Smooth muscle cell (in vitro differentiated cells): ENCODE measurements around the gene TDRKH. TPM values are rescaled to one million over a fixed set of nuclear protein-coding genes. Genes with fewer than 3 reads are reported as not detected.
"Not testable (repeated sequence)": the region's sequence is repeated elsewhere in the genome, so short reads cannot be mapped to it uniquely, and the experiment has no call there.

Experiments
- DNase-seq: peaks from one replicate; lab custom pipeline; 2025; ENCODE audit not compliant: unreplicated experiment; lab: John Stamatoyannopoulos, UW
- H2AFZ ChIP-seq: fragments of 200-600 bp; sonication (generic); 2 replicates; pipeline ENCODE4 v1.6.0; 2016; ENCODE audit warnings: antibody characterized with exemption, low read depth, mild to moderate bottlenecking
- H3F3A ChIP-seq: fragments of 200-600 bp; sonication (generic); 2 replicates; pipeline ENCODE4 v1.6.0; 2017; ENCODE audit warnings: antibody characterized with exemption, low read depth
- H3K27ac ChIP-seq: fragments of 200-600 bp; sonication (generic); 2 replicates; pipeline ENCODE4 v1.5.1; 2016; ENCODE audit warnings: low read depth, mild to moderate bottlenecking
- H3K27me3 ChIP-seq: fragments of 200-600 bp; sonication (generic); 2 replicates; pipeline ENCODE4 v1.6.1; 2016; ENCODE audit warnings: low read depth, mild to moderate bottlenecking
- H3K36me3 ChIP-seq: fragments of 200-600 bp; sonication (generic); 2 replicates; pipeline ENCODE4 v1.5.1; 2016; ENCODE audit warnings: low read depth
- H3K4me1 ChIP-seq: fragments of 200-600 bp; sonication (generic); 2 replicates; pipeline ENCODE4 v1.5.1; 2016; ENCODE audit warnings: low read depth
- H3K4me2 ChIP-seq: fragments of 200-600 bp; sonication (generic); 2 replicates; pipeline ENCODE4 v1.6.0; 2016; ENCODE audit warnings: mild to moderate bottlenecking
- H3K4me3 ChIP-seq: fragments of 200-600 bp; sonication (generic); 2 replicates; pipeline ENCODE4 v1.5.1; 2016; ENCODE audit warnings: mild to moderate bottlenecking
- H3K79me2 ChIP-seq: fragments of 200-600 bp; sonication (generic); 2 replicates; pipeline ENCODE4 v1.6.0; 2016; ENCODE audit warnings: low read depth, mild to moderate bottlenecking
- H3K9ac ChIP-seq: fragments of 200-600 bp; sonication (generic); 2 replicates; pipeline ENCODE4 v1.6.0; 2016; ENCODE audit warnings: low read depth
- H3K9me3 ChIP-seq: fragments of 200-600 bp; sonication (generic); replicated peaks from 2 replicates; pipeline ENCODE4 v1.5.1; 2016; ENCODE audit warnings: low read depth
- H4K20me1 ChIP-seq: fragments of 200-600 bp; sonication (generic); 2 replicates; pipeline ENCODE4 v1.6.0; 2016; ENCODE audit warnings: low read depth
- CTCF ChIP-seq: fragments of 200-600 bp; sonication (generic); IDR thresholded peaks from 2 replicates; pipeline ENCODE4 v1.5.1; 2017; ENCODE audit warnings: borderline replicate concordance, mild to moderate bottlenecking, antibody characterized with exemption; ENCODE audit not compliant: insufficient read depth, poor library complexity, severe bottlenecking
- WGBS: methylation state at CpG from one replicate; pipeline ENCODE4 v1.1.7; 2016; ENCODE audit warnings: low lambda C conversion rate; 5-methylcytosine and 5-hydroxymethylcytosine counted together
- polyA plus RNA-seq: library from polyadenylated mRNA; unstranded; fragments of >200 nt; fragmentation: Nextera tagmentation; extraction: Ambion mirVana; gene quantifications from 2 replicates; pipeline ENCODE4 v1.2.1, GENCODE V29; 2016
- total RNA-seq: library from RNA; depleted of rRNA; stranded (reverse); fragments of >200 nt; gene quantifications from 2 replicates; pipeline ENCODE4 v1.2.3, GENCODE V29; 2014

Gene TDRKH
- total and polyA plus RNA-seq, 2 experiments from 2014 or later, result 4.7 to 8.5 TPM

DNA sequence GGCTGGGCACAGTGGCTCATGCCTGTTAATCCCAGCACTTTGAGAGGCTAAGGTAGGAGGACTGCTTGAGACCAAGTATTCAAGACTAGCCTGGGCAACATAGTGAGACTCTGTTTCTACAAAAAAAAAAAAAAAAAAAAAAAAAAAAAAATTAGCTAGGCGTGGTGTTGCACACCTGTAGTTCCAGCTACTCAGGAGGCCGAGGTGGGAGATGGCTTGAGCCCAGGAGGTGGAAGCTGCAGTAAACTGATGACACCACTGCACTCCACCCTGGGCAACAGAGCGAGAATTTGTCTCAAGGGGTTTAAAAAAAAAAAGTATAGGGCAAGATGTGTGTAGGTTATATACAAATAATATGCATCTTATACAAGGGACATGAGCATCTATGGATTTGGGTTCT, 2.6 kb downstream of the TDRKH start:
- 87% methylated on average over 3 of the region's 3 CpGs for WGBS
- Histone ChIP-seq H3K4me1 (peaks cover 12% of the 10 kb centered on the region), H3K36me3 (no peaks in the 10 kb centered on the region), H3K9ac (no peak overlapping the region), H3K27me3 (peaks cover 4% of the 10 kb centered on the region), H3K4me2 (no peak overlapping the region), H3K9me3 (no peaks in the 10 kb centered on the region), H3F3A (no peaks in the 10 kb centered on the region), H3K79me2 (no peaks in the 10 kb centered on the region), H3K27ac (no peak overlapping the region), H4K20me1 (no peaks in the 10 kb centered on the region), H3K4me3 (no peak overlapping the region), H2AFZ (no peak overlapping the region)
- no peak for TF ChIP-seq CTCF
- DNase-seq, result no peak

- Histone ChIP-seq H3K27me3 (peaks cover 4% of the 10 kb centered on the region), H3K4me2 (no peak overlapping the region), H3F3A (no peaks in the 10 kb centered on the region), H3K4me1 (no peaks in the 10 kb centered on the region), H3K79me2 (no peaks in the 10 kb centered on the region), H3K36me3 (no peaks in the 10 kb centered on the region), H4K20me1 (no peaks in the 10 kb centered on the region), H3K9ac (no peak overlapping the region), H3K27ac (no peak overlapping the region), H2AFZ (no peak overlapping the region), H3K9me3 (no peaks in the 10 kb centered on the region), H3K4me3 (no peak overlapping the region)
- DNase-seq, result no peak
- WGBS, result 90% methylated on average over 2 of the region's 2 CpGs
- no peak for TF ChIP-seq CTCF
These were observed 6.5 kb downstream of the TDRKH start for GRCh38 chr1:151783796-151784195.

- no peak overlapping the region for H2AFZ ChIP-seq
- no peaks in the 10 kb centered on the region for H3K36me3 ChIP-seq
- no peak for TF ChIP-seq CTCF
- no peak for DNase-seq
- no peaks in the 10 kb centered on the region for H3K4me1 ChIP-seq
- H3K4me3 ChIP-seq, result no peak overlapping the region
- 85% methylated on average over 3 of the region's 3 CpGs for WGBS
- no peak overlapping the region for H3K4me2 ChIP-seq
- H3K9me3 ChIP-seq, result no peaks in the 10 kb centered on the region
- no peaks in the 10 kb centered on the region for H3K79me2 ChIP-seq
- H3K27ac ChIP-seq, result no peak overlapping the region
- no peaks in the 10 kb centered on the region for H3F3A ChIP-seq
- H4K20me1 ChIP-seq, result no peaks in the 10 kb centered on the region
- H3K9ac ChIP-seq, result no peak overlapping the region
- peaks cover 4% of the 10 kb centered on the region for H3K27me3 ChIP-seq
These were observed 7.6 kb downstream of the TDRKH start for GRCh38 chr1:151782741-151783140.

- not testable (repeated sequence) for H4K20me1 ChIP-seq, H3K36me3 ChIP-seq, H3K27ac ChIP-seq, H3K4me2 ChIP-seq, H3K9ac ChIP-seq, H3K79me2 ChIP-seq, DNase-seq, H3K4me1 ChIP-seq, H3K27me3 ChIP-seq, H3K9me3 ChIP-seq, H3F3A ChIP-seq, H2AFZ ChIP-seq, H3K4me3 ChIP-seq
- WGBS, result 91% methylated on average over 5 of the region's 5 CpGs
These were observed 8.3 kb downstream of the TDRKH start for GRCh38 chr1:151782026-151782425.

- H3K4me1 ChIP-seq, DNase-seq, H3K36me3 ChIP-seq, H3K27me3 ChIP-seq, H3K79me2 ChIP-seq, H4K20me1 ChIP-seq, H2AFZ ChIP-seq, H3K4me2 ChIP-seq, H3K9ac ChIP-seq, H3K4me3 ChIP-seq, H3K27ac ChIP-seq, H3F3A ChIP-seq, H3K9me3 ChIP-seq: not testable (repeated sequence)
- WGBS, result 97% methylated on average over 5 of the region's 5 CpGs
These were observed 9.6 kb downstream of the TDRKH start for GRCh38 chr1:151780736-151781135.
